SK-N-MC (cell line): ENCODE measurements around the gene BAHCC1.

ENCODE experiments used
- EZH2 ChIP-seq: fragments of 200-600 bp; sonication (generic); IDR thresholded peaks from one replicate; pipeline ENCODE4 v1.6.1; 2017; ENCODE audit warnings: antibody characterized with exemption
- POLR2AphosphoS5 ChIP-seq: IDR thresholded peaks from 2 replicates; pipeline ENCODE4 v1.6.1; 2012; ENCODE audit warnings: mild to moderate bottlenecking, low read depth, low read length, borderline replicate concordance

GRCh38 chr17:81402530-81402941, 7.3 kb downstream of the BAHCC1 start:
- TF ChIP-seq POLR2AphosphoS5 (no peak), EZH2 (no peak)
